Brain pericyte (primary cell): Measurements from ENCODE around the gene FAM114A1.
"Not testable (repeated sequence)": the region's sequence is repeated elsewhere in the genome, so short reads cannot be mapped to it uniquely, and the experiment has no call there.

Experiments
- DNase-seq: peaks from one replicate; pipeline ENCODE4 v3.0.0-alpha.2; 2012; ENCODE audit warnings: low read depth, low spot score

The FAM114A1 gene

GRCh38 chr4:38967260-38968095 is 99.9 kb downstream of the FAM114A1 start:
- peak; percentile 96 for DNase-seq

GRCh38 chr4:38968668-38969067 is 101.1 kb downstream of the FAM114A1 start:
- DNase-seq, result no peak

GRCh38 chr4:38976308-38976707 is 108.7 kb downstream of the FAM114A1 start:
- DNase-seq, result no peak

DNA sequence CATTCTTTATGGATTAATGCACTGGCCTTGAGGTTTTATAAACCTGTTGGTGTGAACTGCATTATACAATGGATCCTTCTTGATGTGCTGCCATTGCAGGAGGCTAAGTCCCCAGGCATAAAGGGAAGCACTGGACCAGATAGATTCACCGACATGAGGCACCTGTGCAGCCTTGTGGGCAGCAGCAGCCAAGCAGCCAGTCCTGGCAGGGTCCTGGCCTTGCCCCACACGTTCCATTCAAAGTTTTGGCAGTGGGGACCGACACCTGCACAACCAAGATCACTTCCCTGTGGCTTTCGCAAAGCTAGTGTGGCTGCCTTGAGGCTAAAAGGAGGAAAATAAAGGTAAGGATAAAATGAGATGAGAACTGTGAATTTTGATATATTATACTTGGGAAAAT is 111.5 kb downstream of the FAM114A1 start:
- DNase-seq, result no peak

DNA sequence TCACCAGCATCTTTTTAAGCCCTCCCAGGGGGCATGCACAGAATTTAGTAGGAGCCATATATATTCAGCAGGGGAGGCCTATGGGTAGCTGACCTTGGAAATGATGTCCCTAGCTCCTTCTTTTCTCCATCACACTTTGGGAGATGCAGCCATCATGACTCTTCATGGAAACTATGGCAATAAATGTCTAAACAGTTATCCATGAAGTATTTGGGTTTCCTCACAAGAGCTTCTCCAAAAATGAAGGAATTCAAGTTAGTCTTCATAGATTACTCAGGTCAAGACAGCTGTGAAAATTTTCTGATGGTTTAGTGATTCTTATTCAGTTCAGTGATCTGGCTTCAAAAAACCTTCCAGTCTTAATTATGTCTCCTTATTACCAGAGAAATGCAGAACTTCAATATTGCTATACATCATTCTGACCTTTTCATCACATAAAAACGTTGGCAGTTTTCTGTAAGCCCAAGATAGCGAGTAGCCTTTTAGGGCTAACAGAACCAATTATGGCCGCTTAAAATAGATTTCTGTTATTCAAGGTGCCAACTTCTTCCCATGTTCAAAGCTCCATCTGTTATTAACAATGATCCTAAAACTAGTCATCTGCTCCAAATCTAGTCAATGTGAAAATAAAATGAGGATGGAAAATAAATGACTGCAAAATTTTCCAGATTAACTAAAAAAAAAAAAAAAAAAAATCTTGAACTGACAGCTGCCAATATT is 112.1 kb downstream of the FAM114A1 start:
- no peak for DNase-seq

DNA sequence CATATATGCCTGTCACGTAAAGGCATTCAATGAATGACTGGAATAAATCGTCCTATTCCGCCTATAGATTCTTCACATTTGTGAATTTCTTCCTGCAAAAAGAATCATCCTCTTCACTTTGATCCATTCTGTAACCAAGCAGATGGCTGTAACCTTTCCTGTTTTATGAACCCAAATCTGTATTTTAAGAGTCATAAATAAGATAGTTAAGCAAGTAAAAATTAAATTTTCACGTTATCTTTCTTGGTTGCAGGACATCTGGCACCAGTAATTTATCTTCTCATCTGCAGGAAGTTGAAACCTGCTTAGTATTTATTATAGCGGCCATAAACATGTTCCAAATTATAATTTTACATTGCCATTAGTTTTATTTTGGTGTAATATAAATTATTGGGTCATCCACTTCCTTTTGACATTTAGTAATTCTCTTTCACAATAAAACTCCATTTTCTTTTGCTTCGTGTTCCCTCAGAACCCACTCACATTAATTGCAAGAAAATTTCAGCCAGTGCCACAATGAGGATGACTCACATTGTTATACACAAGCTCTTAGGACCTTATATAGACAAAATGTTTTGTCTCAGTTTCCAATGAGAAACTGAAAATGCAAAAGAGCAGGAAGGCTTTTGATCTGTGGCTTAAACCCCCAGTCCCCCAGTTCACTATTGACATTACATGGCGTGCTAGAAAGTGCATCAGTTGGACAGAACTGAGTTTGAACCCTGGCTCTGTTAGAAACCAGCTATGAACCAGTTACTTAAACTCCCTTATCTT is 113.5 kb downstream of the FAM114A1 start:
- DNase-seq, result no peak

- DNase-seq, result no peak
Measured at GRCh38 chr4:38982361-38983095, 114.9 kb downstream of the FAM114A1 start.

GRCh38 chr4:38983291-38983690 is 115.7 kb downstream of the FAM114A1 start:
- no peak for DNase-seq

DNA sequence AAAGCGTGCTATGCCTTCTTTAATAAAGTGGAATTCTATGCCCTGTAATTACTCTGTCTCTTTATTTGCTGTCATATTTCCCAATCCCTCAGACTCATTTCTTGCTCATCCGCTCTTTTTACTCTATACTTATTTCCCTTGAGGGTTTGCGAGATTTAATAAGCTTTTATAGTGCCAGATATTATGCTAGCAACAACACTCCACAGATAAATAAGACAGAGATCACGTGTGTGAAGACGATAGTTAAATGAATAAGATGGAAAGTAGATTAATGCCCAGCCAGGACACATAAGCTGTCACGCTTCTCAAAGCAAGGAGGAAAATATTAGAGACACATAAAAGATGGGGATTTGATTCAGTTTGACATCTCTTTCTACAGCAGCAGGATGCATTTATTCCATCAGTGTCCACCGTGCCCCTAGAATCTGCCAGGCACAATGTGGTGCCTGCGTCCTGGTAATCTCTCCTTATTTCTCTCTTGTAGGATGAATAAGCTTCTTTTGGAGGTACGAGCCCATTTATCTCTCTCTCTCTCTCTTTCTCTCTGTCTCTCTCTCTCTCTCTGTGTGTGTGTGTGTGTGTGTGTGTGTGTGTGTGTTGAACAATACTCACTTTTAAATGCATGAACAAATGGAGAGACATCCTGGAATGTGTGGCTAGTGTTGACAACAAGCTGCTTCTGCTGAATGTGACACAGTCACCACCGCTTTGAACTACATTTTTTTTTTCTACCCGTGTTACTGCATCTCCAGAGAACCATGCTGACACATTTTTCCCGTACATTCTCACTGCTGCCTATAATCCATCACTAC is 116.4 kb downstream of the FAM114A1 start:
- DNase-seq, result no peak

DNA sequence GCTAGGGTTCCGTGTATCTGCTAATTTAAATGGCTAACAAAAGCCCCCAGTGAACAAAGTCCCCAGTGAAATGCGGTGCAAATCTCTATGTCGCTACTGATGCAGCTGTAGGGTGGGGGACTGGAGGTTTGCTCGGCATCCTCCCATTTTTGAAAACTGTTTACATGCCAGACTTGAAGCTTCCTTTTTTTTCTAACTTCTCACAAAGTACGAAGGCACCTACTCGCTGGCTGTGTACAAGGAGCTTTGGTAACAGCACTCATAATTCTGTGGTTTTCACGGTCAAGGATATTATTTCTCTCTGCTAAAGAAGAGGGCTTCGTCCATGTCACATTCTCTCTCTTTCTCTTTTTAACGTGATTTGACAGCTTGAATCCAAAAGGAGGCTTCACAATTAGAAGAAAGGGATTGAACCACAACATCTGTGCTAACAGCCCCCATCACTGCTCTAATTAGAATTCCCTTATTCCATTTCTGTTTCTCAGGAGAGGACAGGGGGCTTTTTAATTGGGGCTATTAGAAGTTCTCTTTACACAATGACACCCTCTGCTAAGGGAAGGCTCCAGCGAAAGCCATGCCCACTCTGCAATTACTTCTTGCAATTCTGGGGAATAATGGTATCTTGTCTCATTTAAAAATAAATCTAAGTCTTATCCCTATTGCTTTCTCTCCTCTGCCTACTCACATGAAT is 117.9 kb downstream of the FAM114A1 start:
- no peak for DNase-seq

- DNase-seq, result no peak
Measured at GRCh38 chr4:38987491-38987890, 119.9 kb downstream of the FAM114A1 start.

DNA sequence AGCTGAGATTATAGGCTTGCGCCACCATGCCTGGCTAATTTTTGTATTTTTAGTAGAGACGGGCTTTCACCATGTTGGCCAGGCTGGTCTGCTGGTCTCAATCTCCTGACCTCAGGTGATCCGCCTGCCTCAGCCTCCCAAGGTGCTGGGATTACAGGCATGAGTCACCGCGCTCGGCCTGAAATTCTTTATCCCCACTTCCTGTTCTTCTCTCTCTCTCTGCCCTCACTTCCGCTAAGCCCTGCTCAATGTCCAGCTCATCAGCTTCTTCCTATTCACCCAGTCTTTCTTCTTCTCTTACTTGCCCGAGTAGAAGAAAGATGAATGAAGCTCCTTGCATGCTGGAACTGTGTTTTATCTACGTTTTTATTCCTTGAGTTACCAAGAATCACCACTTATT is 120.7 kb downstream of the FAM114A1 start:
- not testable (repeated sequence) for DNase-seq

DNA sequence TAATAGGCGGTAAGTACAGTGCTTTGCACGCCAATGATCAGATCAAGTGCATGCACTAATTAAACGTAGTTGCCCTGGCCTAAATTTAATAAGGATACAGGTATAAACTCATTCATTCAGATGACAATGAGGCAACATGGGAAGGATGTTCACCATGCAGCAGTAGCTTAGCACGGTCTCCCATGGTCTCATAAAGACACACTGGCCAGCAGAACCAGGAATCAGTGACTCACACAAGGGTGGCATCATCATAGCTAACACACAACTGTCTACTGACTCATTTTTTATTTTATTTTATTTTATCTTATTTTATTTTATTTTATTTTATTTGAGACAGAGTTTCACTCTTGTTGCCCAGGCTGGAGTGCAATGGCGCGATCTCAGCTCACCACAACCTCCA is 121.9 kb downstream of the FAM114A1 start:
- no peak for DNase-seq

DNA sequence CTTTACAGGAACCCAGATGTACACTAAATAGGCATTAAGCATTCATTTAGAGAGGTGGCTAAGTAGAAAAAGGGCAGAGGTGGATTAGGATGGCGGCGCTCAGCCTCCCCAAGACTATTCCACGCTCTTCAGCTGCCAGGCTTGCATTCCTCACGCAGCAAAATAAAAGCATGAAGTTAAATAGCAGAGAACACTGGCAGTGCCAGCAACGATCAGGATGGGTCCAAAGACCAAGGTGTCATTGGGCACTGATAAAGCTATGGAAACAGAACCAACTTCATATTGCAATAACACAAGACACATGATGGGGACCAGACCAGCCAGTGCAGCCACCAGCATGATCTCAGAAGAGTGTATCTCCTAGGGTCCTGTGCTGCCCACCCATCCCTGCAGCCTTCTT is 122.6 kb downstream of the FAM114A1 start:
- no peak for DNase-seq

GRCh38 chr4:38993683-38994082 is 126.1 kb downstream of the FAM114A1 start:
- no peak for DNase-seq

DNA sequence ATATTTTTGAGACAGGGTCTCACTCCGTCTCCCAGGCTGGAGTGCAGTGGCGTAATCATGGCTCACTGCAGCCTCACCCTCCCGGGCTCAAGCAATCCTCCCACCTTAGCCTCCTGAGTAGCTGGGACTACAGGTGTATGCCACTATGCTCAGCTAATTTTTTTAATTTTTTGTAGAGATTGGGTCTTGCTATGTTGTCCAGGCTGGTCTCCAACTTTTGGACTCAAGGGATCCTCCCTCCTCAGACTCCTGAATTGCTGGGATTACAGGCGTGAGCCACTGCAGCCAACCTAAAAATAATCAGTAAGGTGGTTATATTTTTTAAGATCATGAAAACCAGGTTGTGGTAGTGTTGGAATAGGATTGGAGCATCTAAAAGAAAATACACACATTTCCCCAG is 126.5 kb downstream of the FAM114A1 start:
- no peak for DNase-seq
